OCI-LY3 (cell line): ENCODE data around the gene PGM1.

Experiments used
- EZH2phosphoT487 ChIP-seq: fragments of 200-600 bp; shearing (Covaris generic); IDR thresholded peaks from 2 replicates; pipeline ENCODE4 v1.6.1; 2018; ENCODE audit warnings: antibody characterized with exemption, mixed run types, low read depth
- TF ChIP-seq, protein P1 (sequence below): fragments of 200-600, 300-600 bp; sonication (generic); IDR thresholded peaks from 2 replicates; pipeline ENCODE4 v1.5.1; 2014; ENCODE audit warnings: antibody characterized with exemption, low read length, low read depth

DNA sequence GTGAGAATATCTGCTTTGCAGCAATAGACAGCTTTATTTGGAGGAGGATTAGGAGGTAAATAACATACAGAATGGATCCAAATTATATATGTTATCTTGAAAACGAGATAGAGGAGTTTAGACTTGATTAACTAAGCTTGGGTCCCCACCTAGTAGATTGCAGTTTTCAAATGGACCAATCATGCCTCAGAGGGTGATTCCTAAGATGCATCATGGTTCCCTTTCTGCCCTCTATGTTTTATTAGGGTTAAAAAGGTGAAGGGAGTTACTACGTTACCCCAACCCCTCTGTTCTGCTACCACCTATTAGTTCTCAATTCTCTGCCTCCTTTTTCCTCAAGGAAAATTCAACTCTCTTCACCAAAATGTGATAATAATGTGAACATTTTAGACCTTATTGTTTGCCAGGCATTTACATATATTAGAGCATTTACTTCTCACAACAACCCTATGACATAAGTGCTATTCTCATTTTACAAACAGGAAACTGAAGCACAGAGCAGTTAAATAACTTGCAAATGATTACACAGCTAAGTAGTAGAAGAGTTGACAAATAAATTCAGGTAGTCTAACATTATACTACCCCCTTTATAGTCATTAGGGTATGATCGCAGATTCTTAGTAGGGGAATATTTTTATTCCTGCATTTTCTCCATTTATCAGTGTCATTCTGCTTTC is 23.4 kb upstream of the PGM1 start:
- TF ChIP-seq, protein P1, sequence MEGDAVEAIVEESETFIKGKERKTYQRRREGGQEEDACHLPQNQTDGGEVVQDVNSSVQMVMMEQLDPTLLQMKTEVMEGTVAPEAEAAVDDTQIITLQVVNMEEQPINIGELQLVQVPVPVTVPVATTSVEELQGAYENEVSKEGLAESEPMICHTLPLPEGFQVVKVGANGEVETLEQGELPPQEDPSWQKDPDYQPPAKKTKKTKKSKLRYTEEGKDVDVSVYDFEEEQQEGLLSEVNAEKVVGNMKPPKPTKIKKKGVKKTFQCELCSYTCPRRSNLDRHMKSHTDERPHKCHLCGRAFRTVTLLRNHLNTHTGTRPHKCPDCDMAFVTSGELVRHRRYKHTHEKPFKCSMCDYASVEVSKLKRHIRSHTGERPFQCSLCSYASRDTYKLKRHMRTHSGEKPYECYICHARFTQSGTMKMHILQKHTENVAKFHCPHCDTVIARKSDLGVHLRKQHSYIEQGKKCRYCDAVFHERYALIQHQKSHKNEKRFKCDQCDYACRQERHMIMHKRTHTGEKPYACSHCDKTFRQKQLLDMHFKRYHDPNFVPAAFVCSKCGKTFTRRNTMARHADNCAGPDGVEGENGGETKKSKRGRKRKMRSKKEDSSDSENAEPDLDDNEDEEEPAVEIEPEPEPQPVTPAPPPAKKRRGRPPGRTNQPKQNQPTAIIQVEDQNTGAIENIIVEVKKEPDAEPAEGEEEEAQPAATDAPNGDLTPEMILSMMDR: no peak
- no peak for TF ChIP-seq EZH2phosphoT487
